MV-4-11 (cell line): ENCODE measurements around the gene KCP.
"Not testable (repeated sequence)": the region's sequence is repeated elsewhere in the genome, so short reads cannot be mapped to it uniquely, and the experiment has no call there.

Experiments
- DNase-seq: peaks from one replicate; lab custom pipeline; 2025; lab: John Stamatoyannopoulos, UW

KCP gene

DNA sequence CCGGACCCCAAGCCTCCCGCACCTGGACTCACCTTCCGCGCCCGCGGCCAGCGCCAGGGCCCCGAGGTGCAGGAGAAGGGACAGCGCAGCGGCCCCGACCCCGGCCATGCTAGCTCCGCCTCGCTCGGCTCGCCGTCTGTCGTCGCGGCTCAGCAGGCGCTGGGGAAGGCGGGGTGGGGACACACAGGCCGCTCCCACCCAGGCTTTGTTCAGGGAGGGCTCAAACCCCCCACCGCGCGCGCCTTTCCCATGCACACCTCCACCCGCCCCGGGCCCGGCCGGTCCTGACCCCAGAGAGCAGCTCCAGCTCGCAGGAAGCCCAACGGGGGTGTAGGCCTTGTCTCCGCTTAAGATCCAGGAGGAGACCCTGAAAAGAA, at the start of gene KCP:
Gene KCP (minus strand): TSS at position 141 of the 377 bp plus-strand sequence. CDS start 33 bp downstream, at position 108.
- no peak for DNase-seq

DNA sequence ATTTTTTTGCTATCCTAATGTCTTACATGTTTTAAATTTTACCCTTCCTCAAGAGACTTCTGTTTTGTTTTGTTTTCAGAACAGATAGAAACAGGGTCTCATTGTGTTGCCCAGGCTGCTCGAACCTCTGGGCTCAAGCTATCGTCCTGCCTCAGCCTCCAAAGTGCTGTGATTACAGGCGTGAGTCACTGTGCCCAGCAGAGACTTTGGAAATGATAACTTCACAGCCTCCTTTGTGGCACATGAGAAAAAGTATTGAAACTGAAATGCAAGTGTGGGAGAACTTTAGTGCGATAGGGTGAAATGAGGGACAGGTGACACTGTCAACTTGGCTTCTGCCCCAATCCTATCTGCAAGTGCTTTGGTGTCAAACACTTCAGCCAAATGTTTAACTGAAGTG, 48.8 kb upstream of the KCP start:
- no peak for DNase-seq

DNA sequence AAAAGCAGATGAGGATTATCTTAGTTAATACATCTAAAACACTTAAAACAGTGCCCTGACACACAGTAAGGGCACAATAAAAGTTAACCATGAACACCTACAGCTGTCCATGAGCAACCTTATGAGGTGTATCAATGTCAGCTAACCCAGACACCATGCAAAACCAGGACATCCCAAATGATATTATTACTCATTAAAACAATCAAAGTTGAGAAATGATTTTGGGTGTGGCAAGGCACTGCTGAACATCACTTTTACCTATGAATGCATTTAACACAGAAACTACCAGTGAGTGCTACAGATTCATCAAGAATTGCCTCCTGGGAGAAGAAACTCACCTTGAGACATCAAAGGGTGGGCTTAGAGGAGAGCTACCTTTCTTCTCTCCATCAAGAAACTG, 45.5 kb upstream of the KCP start:
- no peak for DNase-seq

DNA sequence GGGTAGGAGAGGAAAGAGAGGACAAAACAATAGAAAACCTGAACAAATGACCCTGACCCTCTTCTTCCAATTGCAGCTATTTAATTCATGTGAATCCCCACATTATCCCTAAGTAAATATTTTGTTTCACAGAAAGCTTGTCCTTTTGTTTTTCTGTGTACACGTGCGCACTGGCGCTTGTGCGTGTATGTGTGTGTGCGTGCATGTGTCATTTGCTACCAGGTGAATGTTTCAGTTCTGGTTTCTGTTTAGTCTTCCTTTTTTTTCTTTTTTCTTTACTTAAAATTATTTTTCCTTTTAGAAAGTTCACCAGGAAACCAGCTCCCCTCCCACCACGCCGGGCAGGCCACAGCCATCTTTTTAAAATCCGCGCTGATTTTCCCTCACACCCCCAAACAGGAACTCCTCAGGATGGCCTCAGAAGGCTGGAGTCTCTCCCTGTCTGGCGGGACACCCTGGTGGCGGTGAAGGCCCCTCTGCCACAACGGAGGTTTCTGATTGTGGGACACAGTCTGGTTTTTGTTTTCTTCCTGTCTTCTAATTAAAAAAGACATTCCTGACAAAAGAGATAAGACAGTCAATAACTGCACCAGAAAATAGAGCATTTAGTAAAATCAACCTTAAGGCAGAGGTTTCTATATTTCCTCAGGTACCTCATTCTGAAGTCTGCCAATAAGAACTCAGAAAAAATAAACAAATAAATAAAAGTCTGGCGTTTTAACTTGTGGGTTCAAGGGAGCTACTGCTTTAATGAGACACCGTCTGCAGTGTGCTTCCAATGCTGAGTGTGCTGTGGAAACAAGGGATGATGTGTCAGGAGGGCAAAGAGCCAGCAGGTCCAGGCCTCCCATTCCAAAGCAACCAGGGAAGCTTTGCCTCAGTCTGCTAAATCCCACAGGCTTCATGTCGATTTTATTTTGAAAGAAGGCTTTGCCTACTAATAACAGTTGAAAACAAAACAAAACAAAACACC, 44.6 kb upstream of the KCP start:
- DNase-seq, result no peak

DNA sequence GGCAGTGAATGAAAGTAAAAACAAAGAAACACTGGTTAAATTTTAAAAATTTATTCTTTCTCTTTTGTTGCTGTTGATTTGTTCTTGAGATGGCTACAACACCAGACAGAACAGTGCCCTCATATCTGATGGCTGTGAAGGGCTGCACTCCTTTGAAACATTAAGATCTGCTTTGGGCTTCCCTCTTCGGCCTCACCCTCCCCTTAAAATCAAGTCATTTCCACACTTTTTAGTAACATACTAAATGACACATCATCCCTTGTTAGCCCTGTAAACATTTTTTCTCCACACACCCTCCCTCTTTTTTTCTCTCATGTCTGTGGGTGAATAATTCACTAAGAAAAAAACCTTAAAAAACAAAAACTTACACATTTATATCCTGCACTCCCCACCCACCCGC, 43.6 kb upstream of the KCP start:
- DNase-seq, result no peak

DNA sequence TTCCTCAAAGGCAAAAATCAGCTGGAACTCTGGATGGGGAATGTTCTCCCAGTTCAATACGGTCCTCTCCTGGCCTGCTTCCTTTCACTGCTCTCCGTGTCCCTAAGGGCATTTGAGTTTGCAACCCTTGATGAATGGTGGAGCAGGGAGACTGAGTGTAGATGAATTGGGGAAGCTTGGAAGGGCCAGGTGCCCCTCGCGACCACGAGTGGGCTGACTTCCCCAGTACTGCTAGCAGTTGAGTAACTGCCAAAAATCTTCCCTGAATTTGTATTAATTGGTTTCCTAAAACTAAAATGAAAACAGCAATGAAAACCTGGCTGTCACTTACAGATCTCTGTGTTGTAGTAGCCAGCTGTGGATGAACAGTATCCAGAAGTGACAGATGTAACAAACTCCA, 40.8 kb upstream of the KCP start:
- peak; percentile 33 for DNase-seq

DNA sequence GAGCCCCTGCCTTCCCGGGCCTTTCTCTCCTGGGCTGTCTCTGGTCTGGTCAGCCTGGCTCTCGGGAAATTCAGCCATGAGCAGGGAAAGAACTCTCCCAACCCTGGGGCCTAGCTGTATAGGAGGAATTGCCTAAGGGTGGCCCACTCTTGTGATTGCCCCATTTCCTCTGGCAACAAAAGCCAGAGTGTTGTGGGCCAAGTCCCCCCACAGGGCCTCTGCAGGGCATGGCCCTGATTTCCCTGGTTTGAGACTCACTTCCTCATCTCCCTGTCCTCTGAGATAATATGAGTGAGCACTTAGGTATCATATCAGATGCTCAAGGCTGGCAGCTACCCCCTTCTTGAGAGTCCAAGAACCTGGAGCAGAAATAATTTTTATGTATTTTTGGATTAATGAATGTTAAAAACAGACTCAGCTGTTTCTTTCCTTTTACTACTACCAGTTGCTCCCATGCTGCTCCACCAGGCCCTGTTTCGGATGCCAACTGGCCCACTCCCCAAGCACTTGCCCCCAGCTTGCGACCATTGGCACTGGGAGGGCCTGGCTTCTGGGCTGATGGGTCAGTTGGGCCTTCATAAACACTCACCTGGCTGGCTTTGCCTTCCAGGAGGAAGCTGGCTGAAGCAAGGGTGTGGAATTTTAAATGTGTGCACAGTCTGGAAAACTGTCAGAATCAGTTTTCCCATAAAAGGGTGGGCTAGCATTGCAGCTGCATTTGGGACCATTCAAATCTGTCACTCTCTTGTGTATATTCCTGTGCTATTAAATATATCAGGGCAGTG, 38.7 kb upstream of the KCP start:
- peak; percentile 93 for DNase-seq

DNA sequence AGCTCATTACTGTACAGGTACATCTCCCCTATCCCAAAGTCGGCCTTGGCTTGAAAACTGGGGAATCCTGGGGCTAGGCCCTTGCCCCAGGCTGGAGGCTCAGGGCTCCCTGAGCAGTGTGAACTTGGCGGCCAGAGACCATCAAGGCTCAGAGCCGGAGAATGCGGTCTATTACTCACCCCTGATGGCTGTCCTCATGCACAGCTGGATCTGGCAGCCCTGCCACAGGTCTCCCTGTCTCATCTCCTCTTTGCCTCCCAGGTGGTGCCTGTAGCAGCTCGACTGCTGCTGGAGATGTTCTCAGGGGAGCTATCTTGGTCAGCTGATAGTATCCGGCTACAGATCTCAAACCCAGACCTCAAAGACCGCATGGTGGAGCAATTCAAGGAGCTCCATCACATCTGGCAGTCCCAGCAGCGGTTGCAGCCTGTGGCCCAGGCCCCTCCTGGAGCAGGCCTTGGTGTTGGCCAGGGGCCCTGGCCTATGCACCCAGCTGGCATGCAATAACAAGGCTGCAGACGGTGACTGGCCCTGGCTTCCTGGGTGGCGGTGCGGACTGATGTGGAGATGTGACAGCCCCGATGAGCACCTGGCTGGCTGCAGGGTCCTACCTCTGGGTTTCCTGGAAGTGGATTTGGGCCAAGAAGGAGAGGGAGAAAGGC, 37.9 kb upstream of the KCP start:
- peak; percentile 94 for DNase-seq

DNA sequence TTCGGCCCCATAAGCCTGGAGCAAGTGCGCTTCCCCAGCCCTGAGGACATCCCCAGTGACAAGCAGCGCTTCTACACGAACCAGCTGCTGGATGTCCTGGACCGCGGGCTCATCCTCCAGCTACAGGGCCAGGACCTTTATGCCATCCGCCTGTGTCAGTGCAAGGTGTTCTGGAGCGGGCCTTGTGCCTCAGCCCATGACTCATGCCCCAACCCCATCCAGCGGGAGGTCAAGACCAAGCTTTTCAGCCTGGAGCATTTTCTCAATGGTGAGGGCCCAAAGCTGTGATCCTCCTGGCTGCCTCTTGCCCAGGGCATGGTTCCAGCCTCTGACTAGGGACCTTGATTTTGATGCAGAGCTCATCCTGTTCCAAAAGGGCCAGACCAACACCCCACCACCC, 37.3 kb upstream of the KCP start:
- DNase-seq, result peak; percentile 53

DNA sequence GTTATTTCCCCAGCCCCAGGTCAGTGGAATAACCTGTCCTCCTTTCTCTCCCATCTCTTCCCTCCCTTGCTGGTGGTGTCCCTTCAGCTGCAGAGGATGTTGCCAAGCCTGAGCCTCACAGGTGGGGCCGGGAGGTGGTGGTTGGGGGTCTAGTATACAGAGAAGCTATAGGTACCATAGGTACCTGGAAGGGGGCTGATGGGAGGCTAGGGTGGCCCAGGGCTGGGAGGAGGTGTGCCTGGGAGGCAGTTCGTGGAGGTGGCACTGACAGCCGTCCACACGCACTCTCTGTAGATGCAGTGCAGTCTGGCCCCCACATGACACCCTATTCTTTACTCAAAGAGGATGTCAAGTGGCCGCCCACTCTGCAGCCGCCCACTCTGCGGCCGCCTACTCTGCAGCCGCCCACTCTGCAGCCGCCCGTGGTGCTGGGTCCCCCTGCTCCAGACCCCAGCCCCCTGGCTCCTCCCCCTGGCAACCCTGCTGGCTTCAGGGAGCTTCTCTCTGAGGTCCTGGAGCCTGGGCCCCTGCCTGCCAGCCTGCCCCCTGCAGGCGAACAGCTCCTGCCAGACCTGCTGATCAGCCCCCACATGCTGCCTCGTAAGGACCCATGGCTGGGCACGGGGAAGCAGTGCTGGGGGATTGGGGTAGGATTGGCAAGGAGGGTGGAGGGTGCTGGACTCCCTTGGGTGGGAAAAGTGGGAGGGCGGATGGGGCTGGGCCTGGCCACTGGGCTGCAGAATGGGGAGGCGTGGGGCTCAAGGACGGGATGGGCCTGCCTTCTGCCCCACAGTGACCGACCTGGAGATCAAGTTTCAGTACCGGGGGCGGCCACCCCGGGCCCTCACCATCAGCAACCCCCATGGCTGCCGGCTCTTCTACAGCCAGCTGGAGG, 36.7 kb upstream of the KCP start:
- DNase-seq, result peak; percentile 5

DNA sequence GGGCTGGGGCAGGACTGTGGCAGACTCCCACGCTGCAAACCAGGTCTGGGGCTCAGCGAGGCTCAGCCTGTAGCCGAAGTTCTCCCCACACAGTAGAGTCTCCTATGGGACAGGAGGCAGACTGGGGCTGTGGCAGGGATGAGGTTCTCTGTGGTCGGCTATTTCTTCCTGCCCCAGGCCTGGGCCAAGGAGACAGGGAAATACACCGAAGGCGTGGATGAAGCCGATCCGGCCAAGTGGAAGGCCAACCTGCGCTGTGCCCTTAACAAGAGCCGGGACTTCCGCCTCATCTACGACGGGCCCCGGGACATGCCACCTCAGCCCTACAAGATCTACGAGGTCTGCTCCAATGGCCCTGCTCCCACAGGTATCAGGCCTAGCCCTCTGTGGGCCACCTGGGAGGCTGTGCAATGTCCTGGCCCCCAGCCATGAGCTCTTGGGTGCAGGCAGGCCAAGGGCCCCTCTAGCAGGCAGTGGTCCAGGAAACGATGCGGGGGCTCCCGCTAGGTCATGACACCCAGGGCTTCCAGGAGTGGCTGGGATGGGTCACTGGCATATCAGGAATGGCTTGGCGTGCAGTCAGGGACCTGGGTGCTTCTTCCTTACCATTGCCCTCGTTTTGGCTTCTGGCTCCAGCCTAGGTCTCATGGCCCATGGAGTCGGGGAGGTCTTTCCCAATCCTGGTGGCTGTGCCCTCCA, 35.3 kb upstream of the KCP start:
- DNase-seq, result no peak

DNA sequence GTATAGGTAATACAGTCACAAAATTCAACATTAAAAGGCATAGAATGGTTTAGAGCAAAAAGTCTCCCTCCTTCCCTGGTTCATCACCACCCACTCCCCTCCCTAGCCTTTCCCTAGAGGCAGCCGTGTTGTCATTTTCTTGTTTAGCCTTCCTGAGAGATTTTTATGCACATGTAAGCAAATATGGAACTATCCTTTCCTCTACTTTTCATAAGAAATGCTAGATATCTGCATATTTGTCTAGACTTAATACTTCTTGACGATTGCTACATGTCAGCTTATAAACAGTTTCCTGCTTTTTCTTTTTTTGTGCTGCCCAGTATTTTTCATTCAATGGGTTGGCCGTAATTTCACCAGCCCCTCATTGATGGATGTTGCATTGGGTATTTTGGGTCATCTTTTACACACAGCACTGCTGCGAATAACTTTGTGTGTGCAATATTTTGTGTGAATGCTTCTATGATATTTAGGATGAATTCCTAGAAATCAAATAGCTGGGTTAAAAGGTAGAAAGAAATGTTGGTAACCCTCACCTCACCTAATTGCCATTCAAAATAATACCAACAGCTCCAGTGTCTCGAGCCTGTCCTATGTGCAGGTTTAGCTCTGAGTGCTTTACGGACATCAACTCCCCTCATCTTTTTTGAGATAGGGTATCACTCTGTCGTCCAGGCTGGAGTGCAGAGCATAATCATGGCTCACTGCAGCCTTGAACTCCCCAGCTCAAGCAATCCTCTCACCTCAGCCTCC, 34.2 kb upstream of the KCP start:
- DNase-seq, result no peak

DNA sequence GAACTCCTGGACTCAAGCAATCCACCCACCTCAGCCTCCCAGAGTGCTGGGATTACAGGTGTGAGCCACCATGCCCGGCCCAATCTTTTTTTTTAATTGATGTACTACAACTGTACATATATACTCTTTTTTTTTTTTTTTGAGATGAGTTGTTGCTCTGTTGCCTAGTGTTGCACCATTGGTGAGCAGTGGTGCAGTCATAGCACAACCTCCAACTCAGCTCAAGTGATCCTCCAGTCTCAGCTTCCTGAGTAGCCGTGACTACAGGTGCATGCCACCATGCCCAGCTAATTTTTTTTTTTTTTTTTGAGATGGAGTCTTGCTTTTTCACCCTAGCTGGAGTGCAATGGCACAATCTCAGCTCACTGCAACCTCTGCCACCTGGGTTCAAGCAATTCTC, 32.7 kb upstream of the KCP start:
- DNase-seq, result not testable (repeated sequence)

DNA sequence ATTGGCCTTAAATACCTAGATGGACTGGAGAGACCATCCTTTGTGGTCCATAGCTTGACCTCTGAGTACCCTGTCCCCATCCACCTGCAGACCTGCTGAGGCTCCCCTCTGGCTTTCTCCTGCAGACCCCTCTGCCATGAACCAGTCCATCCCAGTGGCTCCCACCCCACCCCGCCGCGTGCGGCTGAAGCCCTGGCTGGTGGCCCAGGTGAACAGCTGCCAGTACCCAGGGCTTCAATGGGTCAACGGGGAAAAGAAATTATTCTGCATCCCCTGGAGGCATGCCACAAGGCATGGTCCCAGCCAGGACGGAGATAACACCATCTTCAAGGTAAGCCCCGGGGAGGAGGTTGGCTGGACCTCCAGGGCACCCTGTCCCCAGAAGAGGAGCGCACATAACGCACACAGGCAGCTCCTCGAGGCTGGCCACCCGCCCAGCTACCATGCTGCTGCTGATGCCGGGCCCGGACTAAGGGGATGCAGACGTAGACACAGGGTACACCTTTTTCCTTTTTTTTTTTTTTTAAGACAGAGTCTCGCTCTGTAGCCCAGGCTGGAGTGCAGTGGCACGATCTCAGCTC, 31.5 kb upstream of the KCP start:
- DNase-seq, result no peak

DNA sequence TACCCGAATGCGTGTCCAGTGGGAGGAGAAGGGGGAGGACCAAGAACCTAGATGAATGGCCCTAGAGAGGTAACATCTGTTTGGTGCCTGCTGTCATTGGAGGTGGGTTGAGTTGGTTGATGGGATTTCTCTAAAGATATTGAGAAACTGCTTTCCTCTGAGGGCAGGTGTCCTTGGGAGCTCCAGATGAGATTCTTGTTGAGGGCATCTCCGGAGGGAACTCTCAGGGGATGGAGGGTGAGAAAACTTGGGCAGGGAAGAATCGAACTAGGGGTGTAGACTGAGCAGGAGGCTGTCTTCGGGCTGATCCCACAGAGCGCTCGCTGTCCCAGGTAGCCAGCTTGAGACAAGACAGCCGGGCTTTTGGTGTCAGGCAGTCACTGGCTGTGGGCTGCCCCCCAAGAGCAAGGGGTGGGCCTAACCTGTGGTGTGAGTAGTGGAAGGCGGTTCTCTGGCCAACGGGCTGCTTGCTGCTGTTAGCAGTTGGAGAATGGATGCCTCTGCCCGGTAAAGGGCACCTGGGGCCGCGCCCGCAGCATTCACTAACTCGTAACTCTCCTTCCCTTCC, 30.9 kb upstream of the KCP start:
- DNase-seq, result no peak

DNA sequence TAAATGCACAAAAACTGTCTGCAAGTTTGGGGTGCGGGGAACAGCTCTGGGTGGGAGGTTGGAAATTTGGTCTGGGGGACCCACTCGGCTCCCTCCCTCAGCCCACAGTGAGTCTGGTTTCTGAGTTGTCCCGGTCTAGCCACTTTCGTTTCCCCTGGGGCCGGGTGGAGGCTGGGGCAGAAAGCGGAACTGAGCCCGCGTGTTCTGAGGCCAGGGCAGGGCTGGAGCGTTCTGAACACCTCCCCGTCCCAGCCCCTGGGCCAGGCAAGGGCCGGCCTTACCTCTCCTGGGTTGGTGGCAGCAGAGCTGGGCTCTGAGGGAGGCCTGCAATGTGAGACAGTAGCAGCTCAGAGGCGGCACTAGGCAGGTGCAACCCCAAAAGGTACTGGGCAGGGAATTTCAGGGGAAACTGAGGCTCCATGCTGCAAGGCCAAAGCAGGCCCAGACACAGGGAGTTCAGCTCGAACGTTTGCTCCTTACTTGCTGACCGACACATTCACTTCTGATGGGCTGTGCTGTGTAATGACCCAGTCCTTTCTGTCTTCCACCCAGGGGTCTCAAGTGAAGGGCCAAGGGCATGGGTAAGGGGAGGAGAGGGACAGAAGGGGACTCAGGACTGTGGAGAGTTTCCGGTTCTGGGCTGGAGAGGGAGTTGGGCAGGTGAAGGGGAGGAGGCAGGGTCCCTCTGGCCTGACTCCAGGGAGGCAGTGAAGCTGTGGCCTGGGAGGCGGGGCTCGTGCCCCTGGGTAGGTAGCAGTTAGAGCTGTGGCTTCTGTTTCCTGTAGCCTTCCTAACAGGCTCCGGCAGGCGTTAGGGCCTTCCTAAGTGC, 30.2 kb upstream of the KCP start:
- peak; percentile 91 for DNase-seq

DNA sequence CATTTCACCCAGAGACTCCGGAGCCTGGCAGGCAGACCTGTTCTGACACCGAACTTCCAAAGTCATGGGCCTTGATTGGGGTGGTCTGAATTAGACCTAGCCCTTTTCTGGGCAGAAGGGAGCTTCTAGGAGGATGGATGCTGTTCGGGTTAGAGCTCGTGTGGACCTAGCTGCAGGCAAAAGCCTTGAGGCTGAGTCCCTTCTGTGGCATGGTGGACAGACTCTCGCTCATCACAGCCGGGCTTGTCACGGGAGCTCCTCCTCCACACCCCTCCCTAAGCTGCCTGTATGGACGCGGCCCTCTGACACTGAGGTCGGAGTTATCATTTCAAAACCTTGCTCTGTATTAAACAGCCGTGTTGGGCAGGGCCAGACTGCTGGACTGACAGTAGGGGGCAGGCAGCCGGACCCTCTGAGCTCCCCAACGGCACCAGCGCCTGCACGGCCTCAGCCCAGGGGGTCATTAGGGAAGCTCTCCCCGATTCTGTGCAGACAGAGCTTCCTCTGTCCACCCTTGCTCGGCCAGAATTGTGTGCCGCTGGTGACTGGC, 29.4 kb upstream of the KCP start:
- peak; percentile 84 for DNase-seq
